GM23248 (cell line): ENCODE results near the gene STOM. TPM values are rescaled to one million over a fixed set of nuclear protein-coding genes. Genes with fewer than 3 reads are reported as not detected.
"Not testable (repeated sequence)": the region's sequence is repeated elsewhere in the genome, so short reads cannot be mapped to it uniquely, and the experiment has no call there.

ENCODE experiments used
- DNase-seq: peaks from one replicate; pipeline ENCODE4 v3.0.0-alpha.2; 2015
- H2AFZ ChIP-seq: fragments of 200-600 bp; sonication (generic); 2 replicates; pipeline ENCODE4 v1.6.1; 2016; ENCODE audit warnings: antibody characterized with exemption
- H3F3A ChIP-seq: fragments of 200-600 bp; sonication (generic); 2 replicates; pipeline ENCODE4 v1.6.1; 2016; ENCODE audit warnings: mild to moderate bottlenecking, antibody characterized with exemption, mixed run types; ENCODE audit not compliant: insufficient read depth
- H3K27ac ChIP-seq: fragments of 200-600 bp; sonication (generic); 2 replicates; pipeline ENCODE4 v1.5.1; 2016; ENCODE audit warnings: mild to moderate bottlenecking
- H3K27me3 ChIP-seq: fragments of 200-600 bp; sonication (generic); replicated peaks from 2 replicates; pipeline ENCODE4 v1.6.1; 2016; ENCODE audit warnings: mild to moderate bottlenecking; ENCODE audit not compliant: insufficient read depth
- H3K36me3 ChIP-seq: fragments of 200-600 bp; sonication (generic); 2 replicates; pipeline ENCODE4 v1.6.1; 2016; ENCODE audit warnings: low read depth, mild to moderate bottlenecking
- H3K4me1 ChIP-seq: fragments of 200-600 bp; sonication (generic); 2 replicates; pipeline ENCODE4 v1.6.1; 2016; ENCODE audit warnings: mild to moderate bottlenecking; ENCODE audit not compliant: insufficient read depth
- H3K4me2 ChIP-seq: fragments of 200-600 bp; sonication (generic); one replicate; pipeline ENCODE4 v1.6.1; 2016; ENCODE audit warnings: mild to moderate bottlenecking; ENCODE audit not compliant: unreplicated experiment
- H3K4me3 ChIP-seq: fragments of 200-600 bp; sonication (generic); 2 replicates; pipeline ENCODE4 v1.5.1; 2016; ENCODE audit warnings: mild to moderate bottlenecking
- H3K79me2 ChIP-seq: fragments of 200-600 bp; sonication (generic); 2 replicates; pipeline ENCODE4 v1.6.1; 2016; ENCODE audit warnings: mild to moderate bottlenecking; ENCODE audit not compliant: insufficient read depth
- H3K9ac ChIP-seq: fragments of 200-600 bp; sonication (generic); 2 replicates; pipeline ENCODE4 v1.6.1; 2016; ENCODE audit warnings: mild to moderate bottlenecking
- H3K9me2 ChIP-seq: fragments of 200-600 bp; sonication (generic); 2 replicates; pipeline ENCODE4 v1.6.1; 2016; ENCODE audit warnings: mixed run types, mild to moderate bottlenecking, moderate library complexity; ENCODE audit not compliant: insufficient read depth
- H3K9me3 ChIP-seq: fragments of 200-600 bp; sonication (generic); one replicate; pipeline ENCODE4 v1.6.1; 2017; ENCODE audit warnings: low read depth
- H4K20me1 ChIP-seq: fragments of 200-600 bp; sonication (generic); 2 replicates; pipeline ENCODE4 v1.6.0; 2016; ENCODE audit not compliant: insufficient read depth
- EZH2 ChIP-seq: fragments of 200-600 bp; sonication (generic); IDR thresholded peaks from 2 replicates; pipeline ENCODE4 v1.6.1; 2018; ENCODE audit warnings: antibody characterized with exemption, mild to moderate bottlenecking; ENCODE audit not compliant: insufficient read depth, poor library complexity, severe bottlenecking
- EZH2phosphoT487 ChIP-seq: fragments of 200-600 bp; sonication (generic); IDR thresholded peaks from 2 replicates; pipeline ENCODE4 v1.6.1; 2018; ENCODE audit warnings: antibody characterized with exemption, moderate library complexity, mild to moderate bottlenecking, low read depth; ENCODE audit not compliant: insufficient read depth
- WGBS, 2 experiments: methylation state at CpG; one replicate each; pipeline ENCODE4 v1.1.6; 2015 to 2017; ENCODE audit warnings: low lambda C conversion rate in 2 of 2, low coverage in 1 of 2; ENCODE audit errors: missing lambda C conversion rate in 2 of 2; 5-methylcytosine and 5-hydroxymethylcytosine counted together
- in situ Hi-C: fragments of 300-500 bp; cut with MboI; formaldehyde crosslinking; loops from 2 replicates; pipeline ENCODE4 v1.15.0; 2020
- polyA plus RNA-seq: library from polyadenylated mRNA; unstranded; fragments of >200 nt; fragmentation: Nextera tagmentation; extraction: Ambion mirVana; gene quantifications from 2 replicates; pipeline ENCODE4 v1.2.1, GENCODE V29; 2016
- total RNA-seq: library from RNA; depleted of rRNA; stranded (reverse); fragments of >200 nt; shearing (Covaris generic); gene quantifications from 2 replicates; pipeline ENCODE4 v1.2.3, GENCODE V29; 2014

Gene STOM
- total and polyA plus RNA-seq, 2 experiments from 2014 or later = 58.0 to 68.5 TPM

DNA sequence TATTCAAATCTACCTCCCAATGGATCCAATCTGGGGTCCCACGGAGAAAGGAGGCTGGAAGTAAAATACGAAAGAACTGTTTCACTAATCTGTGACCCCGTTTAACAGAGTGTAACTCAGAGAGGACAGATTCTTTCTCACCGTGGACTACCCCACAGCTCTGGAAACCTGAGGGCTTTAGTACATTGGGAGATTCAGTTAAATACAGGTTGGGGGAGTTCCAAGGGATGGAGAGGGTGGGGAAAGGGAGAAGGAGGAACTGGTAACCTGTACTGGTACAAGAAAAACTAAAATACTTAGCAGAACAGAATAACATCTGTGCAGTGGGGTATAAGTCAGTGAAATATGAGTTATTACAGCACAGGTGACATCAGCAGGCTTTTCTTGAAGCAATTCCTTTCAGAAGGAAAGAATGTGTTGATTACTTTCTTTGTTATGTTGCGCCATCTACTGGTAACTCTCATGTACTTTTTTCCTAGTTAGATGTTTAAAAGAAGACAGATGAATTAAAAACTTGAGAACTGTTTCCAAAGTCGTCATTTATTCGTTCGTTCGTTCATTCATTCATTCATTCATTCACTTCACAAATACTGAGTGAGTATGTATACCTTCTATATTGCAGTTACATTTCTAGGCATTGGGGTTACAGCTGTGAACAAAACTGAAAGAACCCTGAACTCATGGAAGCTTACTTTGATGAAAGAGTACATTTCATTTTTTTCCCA, 30.0 kb upstream of the STOM start:
- peak overlapping the region; percentile 73 for H3K9ac ChIP-seq
- peaks cover 23% of the 10 kb centered on the region for H3F3A ChIP-seq
- no peak overlapping the region for H3K4me3 ChIP-seq
- H3K9me3 ChIP-seq = no peaks in the 10 kb centered on the region
- TF ChIP-seq EZH2 = no peak
- TF ChIP-seq EZH2phosphoT487 = no peak
- DNase-seq = peak; percentile 85
- no peaks in the 10 kb centered on the region for H3K9me2 ChIP-seq
- H3K4me1 ChIP-seq = peaks cover 19% of the 10 kb centered on the region
- H3K36me3 ChIP-seq = no peaks in the 10 kb centered on the region
- 26 to 28% methylated on average over 9 of the region's 9 CpGs for WGBS, 2 experiments
- 0 out of 2 replicates have a peak overlapping the region, but pooled peaks have one; percentile 26 for H2AFZ ChIP-seq
- no peaks in the 10 kb centered on the region for H3K27me3 ChIP-seq
- peak overlapping the region; percentile 64 for H3K4me2 ChIP-seq
- peak overlapping the region; percentile 95 for H3K27ac ChIP-seq
- H3K79me2 ChIP-seq = no peaks in the 10 kb centered on the region
- H4K20me1 ChIP-seq = no peaks in the 10 kb centered on the region
- in situ Hi-C loops = loop anchor here (10.0 kb wide), 1 partner anchor 185 kb away; no protein-coding TSS in a partner anchor

GRCh38 chr9:121399126-121399882, 29.3 kb upstream of the STOM start:
- in situ Hi-C loops = loop anchor here (10.0 kb wide), 1 partner anchor 185 kb away; no protein-coding TSS in a partner anchor
- H3K4me3 ChIP-seq = 0 out of 2 replicates have a peak overlapping the region, but pooled peaks have one; percentile 10

GRCh38 chr9:121398374-121398773, 28.3 kb upstream of the STOM start:
- Histone ChIP-seq H3K27ac (peak overlapping the region; percentile 95), H3K4me3 (peak overlapping the region; percentile 10; the same call in 1 of the 2 replicates), H3K4me2 (peak overlapping the region; percentile 64), H3K4me1 (peaks cover 29% of the 10 kb centered on the region), H3K9me2 (no peaks in the 10 kb centered on the region), H3K27me3 (no peaks in the 10 kb centered on the region), H2AFZ (0 out of 2 replicates have a peak overlapping the region, but pooled peaks have one; percentile 5), H3K9ac (peak overlapping the region; percentile 73), H3F3A (peaks cover 23% of the 10 kb centered on the region), H3K36me3 (no peaks in the 10 kb centered on the region), H4K20me1 (no peaks in the 10 kb centered on the region), H3K9me3 (no peaks in the 10 kb centered on the region), H3K79me2 (no peaks in the 10 kb centered on the region)
- in situ Hi-C loops = loop anchor here (10.0 kb wide), 1 partner anchor 184 kb away; no protein-coding TSS in a partner anchor
- peak; percentile 98 for DNase-seq
- TF ChIP-seq EZH2phosphoT487 (no peak), EZH2 (no peak)
- WGBS, 2 experiments = 9 to 11% methylated on average over 5 of the region's 5 CpGs

More at GRCh38 chr9:121399126-121399882, 29.3 kb upstream of the STOM start:
- Histone ChIP-seq H3K27ac (peak overlapping the region; percentile 95), H3K36me3 (no peaks in the 10 kb centered on the region), H3K4me2 (peak overlapping the region; percentile 64), H4K20me1 (no peaks in the 10 kb centered on the region), H3K79me2 (no peaks in the 10 kb centered on the region), H3K9ac (peak overlapping the region; percentile 73), H3K9me2 (no peaks in the 10 kb centered on the region), H3K9me3 (no peaks in the 10 kb centered on the region), H3K4me1 (peaks cover 20% of the 10 kb centered on the region), H2AFZ (0 out of 2 replicates have a peak overlapping the region, but pooled peaks have one; percentile 5), H3F3A (peaks cover 23% of the 10 kb centered on the region), H3K27me3 (no peaks in the 10 kb centered on the region)
- peak; percentile 61 for DNase-seq
- TF ChIP-seq EZH2phosphoT487 = no peak
- no peak for TF ChIP-seq EZH2
- 66 to 68% methylated on average over 4 of the region's 4 CpGs for WGBS, 2 experiments

GRCh38 chr9:121397277-121397676, 27.2 kb upstream of the STOM start:
- H4K20me1 ChIP-seq, H3K9me3 ChIP-seq, H2AFZ ChIP-seq, H3K9ac ChIP-seq, DNase-seq, H3K4me3 ChIP-seq, H3K27me3 ChIP-seq, H3K9me2 ChIP-seq, H3K79me2 ChIP-seq, H3K36me3 ChIP-seq, H3K4me2 ChIP-seq: not testable (repeated sequence)
- Histone ChIP-seq H3F3A (peaks cover 23% of the 10 kb centered on the region), H3K4me1 (peaks cover 36% of the 10 kb centered on the region), H3K27ac (0 out of 2 replicates have a peak overlapping the region, but pooled peaks have one; percentile 95)
- WGBS, 2 experiments = 97 to 100% methylated on average over 1 of the region's 1 CpG
- in situ Hi-C loops = loop anchor here (10.0 kb wide), 1 partner anchor 182 kb away; no protein-coding TSS in a partner anchor
